Naive B cell (primary cell): ENCODE measurements around the gene DMXL1. TPM values are rescaled to one million over a fixed set of nuclear protein-coding genes. Genes with fewer than 3 reads are reported as not detected.

Experiments used
- ATAC-seq, 2 donors: fragments of 150-1000 bp; cut with Tn5 transposase; 2 replicates each; pipeline ENCODE4 v1.10.0; 2021; ENCODE audit warnings: low read depth in 2 of 2, mild to moderate bottlenecking in 2 of 2, moderate library complexity in 2 of 2
- DNase-seq: peaks from one replicate; pipeline ENCODE4 v3.0.0; 2022
- H3K27ac Mint-ChIP-seq, 6 donors: one replicate each; pipeline ENCODE4 v1.8.0; 2020 to 2022; ENCODE audit warnings: mild to moderate bottlenecking in 6 of 6, mixed read lengths in 6 of 6, moderate library complexity in 5 of 6, inconsistent platforms in 2 of 6
- H3K27me3 Mint-ChIP-seq, 3 donors: one replicate each; pipeline ENCODE4 v1.8.0; 2021 to 2022; ENCODE audit warnings: mixed read lengths in 3 of 3, mild to moderate bottlenecking in 1 of 3
- H3K36me3 Mint-ChIP-seq, 2 donors: one replicate each; pipeline ENCODE4 v1.8.0; 2020 to 2022; ENCODE audit warnings: mixed read lengths in 2 of 2, inconsistent platforms in 1 of 2, mild to moderate bottlenecking in 1 of 2
- H3K4me1 Mint-ChIP-seq, 3 donors: one replicate each; pipeline ENCODE4 v1.8.0; 2020 to 2022; ENCODE audit warnings: mixed read lengths in 3 of 3, inconsistent platforms in 1 of 3, mild to moderate bottlenecking in 1 of 3, moderate library complexity in 1 of 3
- H3K4me3 Mint-ChIP-seq, 8 donors: one replicate each; pipeline ENCODE4 v1.8.0; 2020 to 2022; ENCODE audit warnings: mild to moderate bottlenecking in 8 of 8, mixed read lengths in 8 of 8, moderate library complexity in 8 of 8, inconsistent platforms in 2 of 8
- H3K9me3 Mint-ChIP-seq, 7 donors: one replicate each; pipeline ENCODE4 v1.8.0; 2020 to 2022; ENCODE audit warnings: mixed read lengths in 7 of 7, mild to moderate bottlenecking in 5 of 7, inconsistent platforms in 2 of 7, moderate library complexity in 1 of 7
- polyA plus RNA-seq, 6 donors: library from polyadenylated mRNA; unstranded; fragments of 300-500 nt; fragmentation: Illumina TruSeq; gene quantifications; one replicate each; pipeline ENCODE4 v1.2.3, GENCODE V29; 2021; ENCODE audit warnings: low read depth in 6 of 6

DMXL1 gene
- polyA plus RNA-seq, 6 donors from 2014 or later = 52.7 to 78.5 (median 69.0) TPM

DNA sequence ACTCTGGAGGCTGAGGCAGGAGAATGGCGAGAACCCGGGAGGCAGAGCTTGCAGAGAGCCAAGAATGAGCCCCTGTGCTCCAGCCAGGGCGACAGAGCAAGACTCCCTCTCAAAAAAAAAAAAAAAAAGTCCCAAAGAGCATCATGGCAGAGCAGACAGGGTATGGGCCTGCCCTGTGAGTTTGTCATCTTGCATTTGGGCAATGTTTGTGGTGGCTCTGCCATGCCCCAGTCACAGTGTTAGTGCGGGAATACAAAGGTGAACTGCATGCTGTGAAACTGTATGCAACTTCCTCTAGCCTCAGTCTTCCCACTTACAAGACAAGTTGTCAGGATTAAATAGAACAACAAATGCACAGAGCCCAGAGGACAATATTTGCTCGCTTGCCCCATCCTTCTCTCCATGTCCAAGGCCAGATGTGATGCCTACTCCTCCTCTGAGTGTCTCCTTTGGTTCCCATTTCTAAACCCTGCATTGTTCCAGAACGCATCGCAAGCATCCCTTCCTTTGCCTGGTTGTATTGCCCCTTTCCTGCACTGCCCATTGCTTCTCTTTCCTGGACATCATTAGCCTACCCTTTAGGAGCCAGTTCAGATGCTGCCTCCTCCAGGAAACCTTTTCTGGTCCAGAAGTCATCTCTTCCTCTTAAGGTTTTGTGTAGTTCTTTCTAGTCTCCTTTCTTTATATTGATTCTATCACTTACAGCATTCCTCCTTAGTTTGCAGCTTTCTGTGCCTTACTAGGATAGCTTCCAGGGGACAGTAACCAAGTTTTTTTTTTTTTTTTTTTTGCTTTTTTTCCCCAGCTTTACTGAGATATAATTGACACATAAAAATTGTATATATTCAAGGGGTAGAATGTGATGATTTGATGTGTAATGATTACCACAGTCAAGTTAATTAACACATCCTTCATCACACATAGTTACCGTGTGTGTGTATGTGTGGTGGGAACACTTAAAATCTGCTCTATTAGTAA, 215.9 kb downstream of the DMXL1 start:
- Mint-ChIP-seq H3K4me3 (peak overlapping the region; percentile 17 to 75 (median 66)), H3K36me3 (peaks cover 13 to 16% of the 10 kb centered on the region in 2 donors), H3K9me3 (peaks cover 0 to 4% (median 0%) of the 10 kb centered on the region in 7 donors), H3K4me1 (peaks cover 73 to 100% (median 92%) of the 10 kb centered on the region in 3 donors), H3K27ac (peak overlapping the region; percentile 74 to 91 (median 90)), H3K27me3 (no peaks in the 10 kb centered on the region)
- ATAC-seq (no peak), DNase-seq (no peak)

DNA sequence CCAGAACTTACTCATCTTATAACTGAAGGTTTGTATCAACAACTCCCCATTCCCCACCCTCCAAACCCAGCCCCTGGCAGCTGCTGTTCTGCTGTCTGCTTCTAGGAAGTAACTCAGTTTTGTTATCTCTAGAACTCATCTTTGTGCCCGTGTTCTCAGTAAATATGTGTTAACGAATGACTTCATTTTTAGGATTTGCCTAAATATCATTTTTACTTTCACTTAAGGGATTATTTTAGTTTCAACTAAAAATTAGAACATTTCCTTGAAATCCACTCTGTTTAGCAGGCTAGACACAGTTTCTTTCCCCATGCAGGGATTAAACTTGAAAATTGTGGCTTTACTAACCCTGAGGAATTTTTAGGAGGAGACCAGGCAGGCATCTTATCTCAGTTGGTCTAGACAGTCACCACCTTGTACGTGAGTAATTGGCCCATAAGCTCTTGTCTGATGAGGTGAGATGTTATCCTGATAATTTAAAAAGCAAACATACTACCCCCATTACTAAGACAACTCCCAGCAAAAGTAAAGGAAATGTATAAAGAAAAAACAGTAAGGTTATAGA, 216.7 kb downstream of the DMXL1 start:
- Mint-ChIP-seq H3K4me1 (peaks cover 76 to 96% (median 92%) of the 10 kb centered on the region in 3 donors), H3K27ac (peak overlapping the region; percentile 74 to 91 (median 90)), H3K9me3 (peaks cover 0 to 4% (median 0%) of the 10 kb centered on the region in 7 donors), H3K36me3 (peaks cover 12 to 13% of the 10 kb centered on the region in 2 donors), H3K4me3 (peak overlapping the region; percentile 28 to 75 (median 65)), H3K27me3 (no peaks in the 10 kb centered on the region)
- DNase-seq = no peak
- ATAC-seq = peak; percentile 11 to 24

DNA sequence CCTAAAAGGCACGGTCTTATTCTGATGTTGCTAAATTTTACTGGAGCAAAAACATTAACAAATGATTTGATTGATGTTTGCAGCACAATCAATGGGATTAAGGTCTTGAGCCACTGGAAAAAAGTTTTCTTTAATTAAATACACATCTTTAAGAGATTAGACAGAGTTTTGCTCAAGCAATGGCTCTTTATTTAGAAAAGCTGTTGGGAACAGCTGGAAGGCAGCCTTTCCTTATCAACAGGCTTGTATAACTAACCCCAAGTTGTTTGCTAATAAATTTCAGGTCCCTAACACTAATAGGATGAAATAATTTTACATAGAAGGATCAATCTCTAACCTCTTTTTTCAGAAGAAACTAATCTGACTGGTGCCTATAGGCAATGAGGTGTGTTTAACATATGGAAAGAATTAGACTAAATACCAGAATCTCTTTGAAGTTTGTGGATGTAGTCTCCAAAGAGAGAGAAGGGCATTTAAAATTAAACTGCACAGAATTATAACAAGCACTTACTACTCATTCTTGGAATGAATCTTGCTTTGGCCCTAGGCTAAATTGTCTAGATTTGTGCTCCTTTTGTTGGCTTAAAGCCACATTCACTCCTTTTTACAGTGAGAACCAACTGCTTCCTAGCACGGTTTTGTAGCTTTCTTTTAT, 217.6 kb downstream of the DMXL1 start:
- peak overlapping the region; percentile 74 to 91 (median 90) for H3K27ac Mint-ChIP-seq
- H3K27me3 Mint-ChIP-seq = no peaks in the 10 kb centered on the region
- H3K4me1 Mint-ChIP-seq = peaks cover 73 to 94% (median 90%) of the 10 kb centered on the region in 3 donors
- peaks cover 0 to 5% (median 0%) of the 10 kb centered on the region in 7 donors for H3K9me3 Mint-ChIP-seq
- ATAC-seq (no peak), DNase-seq (no peak)
- H3K36me3 Mint-ChIP-seq = peaks cover 7 to 13% of the 10 kb centered on the region in 2 donors
- H3K4me3 Mint-ChIP-seq = peak overlapping the region in 4 of 8 donors; percentile 30 to 79 (median 62)

DNA sequence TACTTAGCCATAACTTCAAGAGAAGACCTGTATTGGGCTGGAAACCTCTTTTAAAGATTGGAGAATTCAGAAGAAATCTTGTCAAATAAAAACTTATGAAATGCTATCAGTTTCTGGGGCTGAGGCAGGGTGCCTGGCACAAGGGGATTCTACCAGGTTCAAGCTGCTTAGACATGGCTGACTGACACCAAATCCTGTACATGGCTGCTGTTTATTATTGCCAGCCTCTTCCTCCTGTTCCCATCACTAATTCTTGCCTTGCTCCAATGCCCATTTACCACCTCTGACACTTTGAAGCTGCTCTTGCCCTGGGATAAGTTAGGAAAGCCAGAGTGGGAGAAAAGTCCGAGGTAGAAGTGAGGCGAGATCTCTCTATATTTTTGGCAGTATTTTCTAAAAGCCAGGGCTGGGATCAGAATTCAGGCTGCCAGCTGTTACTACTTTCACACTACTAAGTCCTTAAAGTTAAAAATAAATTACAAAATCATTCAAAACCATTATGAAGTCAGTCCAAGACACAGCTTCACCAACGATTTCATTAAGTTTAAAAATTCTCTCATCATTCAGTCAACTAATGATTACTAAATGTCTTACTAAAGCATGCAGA, 218.7 kb downstream of the DMXL1 start:
- DNase-seq (no peak), ATAC-seq (no peak)
- H3K27ac Mint-ChIP-seq = peak overlapping the region; percentile 74 to 91 (median 88)
- peaks cover 64 to 86% (median 82%) of the 10 kb centered on the region in 3 donors for H3K4me1 Mint-ChIP-seq
- H3K9me3 Mint-ChIP-seq = peaks cover 0 to 5% (median 2%) of the 10 kb centered on the region in 7 donors
- H3K36me3 Mint-ChIP-seq = peaks cover 7 to 9% of the 10 kb centered on the region in 2 donors
- H3K4me3 Mint-ChIP-seq = peak overlapping the region in 7 of 8 donors; percentile 52 to 84 (median 79)
- H3K27me3 Mint-ChIP-seq = no peaks in the 10 kb centered on the region

DNA sequence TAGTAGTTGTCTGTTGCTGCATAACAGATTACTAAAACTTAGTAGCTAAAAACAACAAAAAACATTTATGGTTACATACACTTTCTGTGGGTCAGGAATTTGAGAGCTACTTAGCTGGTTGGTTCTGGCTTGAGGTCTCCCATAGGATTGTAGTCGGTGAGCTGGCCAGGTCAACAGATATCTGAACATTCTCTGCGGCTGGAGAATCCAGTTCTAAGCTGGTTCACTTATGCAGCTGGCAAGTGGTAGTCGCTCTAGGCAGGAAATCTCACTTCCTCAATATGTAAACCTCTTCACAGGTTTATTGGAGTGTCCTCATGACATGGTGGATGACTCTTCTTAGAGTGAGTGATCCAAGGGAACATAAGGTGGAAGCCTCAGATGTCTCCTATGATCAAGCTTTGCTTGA, 219.3 kb downstream of the DMXL1 start:
- ATAC-seq (peak; percentile 98), DNase-seq (peak; percentile 61)
- Mint-ChIP-seq H3K36me3 (peaks cover 7 to 9% of the 10 kb centered on the region in 2 donors), H3K4me3 (peak overlapping the region; percentile 42 to 88 (median 78)), H3K27ac (peak overlapping the region; percentile 61 to 91 (median 87)), H3K4me1 (peaks cover 58 to 80% (median 76%) of the 10 kb centered on the region in 3 donors), H3K9me3 (peaks cover 0 to 5% (median 2%) of the 10 kb centered on the region in 7 donors), H3K27me3 (no peaks in the 10 kb centered on the region)

DNA sequence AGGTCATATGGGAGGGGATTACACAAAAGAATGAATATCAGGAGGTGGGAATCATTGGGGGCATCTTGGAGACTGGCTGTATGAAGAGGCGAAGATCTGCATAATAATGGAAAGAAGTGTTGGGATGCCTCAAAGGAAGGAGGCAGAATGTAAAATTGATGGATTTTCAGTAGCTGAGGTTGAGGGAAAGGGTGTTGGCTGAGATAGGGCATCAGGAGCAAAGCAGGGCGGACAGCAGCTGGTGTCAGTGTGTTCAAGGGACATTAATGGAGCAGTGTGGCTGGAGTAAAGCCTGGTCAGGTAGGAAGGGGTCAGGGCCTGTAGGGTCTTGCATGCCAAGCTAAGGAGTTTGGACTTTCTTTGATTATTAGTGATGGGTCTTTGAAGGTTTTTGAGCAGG, 219.7 kb downstream of the DMXL1 start:
- peaks cover 0 to 5% (median 2%) of the 10 kb centered on the region in 7 donors for H3K9me3 Mint-ChIP-seq
- peaks cover 7 to 9% of the 10 kb centered on the region in 2 donors for H3K36me3 Mint-ChIP-seq
- peak overlapping the region; percentile 42 to 88 (median 78) for H3K4me3 Mint-ChIP-seq
- DNase-seq (no peak), ATAC-seq (no peak)
- no peaks in the 10 kb centered on the region for H3K27me3 Mint-ChIP-seq
- H3K4me1 Mint-ChIP-seq = peaks cover 56 to 76% (median 73%) of the 10 kb centered on the region in 3 donors
- H3K27ac Mint-ChIP-seq = peak overlapping the region; percentile 61 to 93 (median 88)

DNA sequence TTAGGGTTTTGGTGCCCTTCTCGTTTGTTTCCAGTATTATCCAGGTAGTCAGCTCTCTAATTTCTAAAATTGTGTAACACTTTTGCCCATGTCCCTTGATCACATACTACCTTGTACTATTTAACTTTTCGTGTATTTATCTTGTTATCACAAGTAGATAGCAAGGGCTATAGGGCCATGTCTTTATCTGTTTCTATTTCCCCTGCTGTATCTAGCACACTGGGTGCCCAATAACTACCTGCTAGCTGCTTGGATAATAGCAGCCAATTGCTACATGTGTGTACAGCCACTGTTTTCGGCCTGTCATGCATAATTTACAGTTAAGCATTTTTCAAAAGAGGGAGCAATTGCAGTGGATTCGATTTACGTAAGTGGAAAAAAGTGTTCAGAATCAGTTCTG, 220.2 kb downstream of the DMXL1 start:
- DNase-seq (no peak), ATAC-seq (no peak)
- Mint-ChIP-seq H3K36me3 (peaks cover 7 to 9% of the 10 kb centered on the region in 2 donors), H3K4me1 (peaks cover 56 to 72% (median 71%) of the 10 kb centered on the region in 3 donors), H3K27me3 (no peaks in the 10 kb centered on the region), H3K27ac (peak overlapping the region in 5 of 6 donors; percentile 5 to 93 (median 74)), H3K9me3 (peaks cover 0 to 5% (median 2%) of the 10 kb centered on the region in 7 donors), H3K4me3 (peak overlapping the region in 5 of 8 donors; percentile 23 to 88 (median 81))

DNA sequence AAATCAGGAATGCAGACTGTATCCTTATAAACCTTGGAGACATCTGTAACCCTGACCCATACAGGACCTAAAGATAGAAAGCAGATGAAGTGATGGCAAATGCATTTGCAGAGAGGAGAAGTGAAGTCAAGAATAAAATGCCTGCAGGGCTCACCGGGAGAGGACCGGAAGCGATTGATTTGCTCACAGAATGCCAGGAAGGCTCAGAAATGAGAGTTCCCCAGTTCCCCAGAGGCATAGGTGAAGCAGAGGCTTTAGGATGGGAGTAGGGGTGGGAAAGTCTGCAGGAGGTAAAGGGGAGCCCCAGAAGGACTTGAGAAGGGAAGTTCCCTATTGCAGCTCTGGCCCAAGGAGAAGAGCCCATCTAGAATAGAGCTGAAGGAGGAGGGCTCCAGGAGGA, 221.0 kb downstream of the DMXL1 start:
- Mint-ChIP-seq H3K4me3 (peak overlapping the region in 7 of 8 donors; percentile 10 to 74 (median 47)), H3K27ac (peak overlapping the region; percentile 52 to 93 (median 73)), H3K4me1 (peaks cover 54 to 67% (median 65%) of the 10 kb centered on the region in 3 donors), H3K36me3 (peaks cover 7 to 9% of the 10 kb centered on the region in 2 donors), H3K27me3 (no peaks in the 10 kb centered on the region), H3K9me3 (peaks cover 0 to 5% (median 2%) of the 10 kb centered on the region in 7 donors)
- ATAC-seq = no peak
- DNase-seq = no peak

DNA sequence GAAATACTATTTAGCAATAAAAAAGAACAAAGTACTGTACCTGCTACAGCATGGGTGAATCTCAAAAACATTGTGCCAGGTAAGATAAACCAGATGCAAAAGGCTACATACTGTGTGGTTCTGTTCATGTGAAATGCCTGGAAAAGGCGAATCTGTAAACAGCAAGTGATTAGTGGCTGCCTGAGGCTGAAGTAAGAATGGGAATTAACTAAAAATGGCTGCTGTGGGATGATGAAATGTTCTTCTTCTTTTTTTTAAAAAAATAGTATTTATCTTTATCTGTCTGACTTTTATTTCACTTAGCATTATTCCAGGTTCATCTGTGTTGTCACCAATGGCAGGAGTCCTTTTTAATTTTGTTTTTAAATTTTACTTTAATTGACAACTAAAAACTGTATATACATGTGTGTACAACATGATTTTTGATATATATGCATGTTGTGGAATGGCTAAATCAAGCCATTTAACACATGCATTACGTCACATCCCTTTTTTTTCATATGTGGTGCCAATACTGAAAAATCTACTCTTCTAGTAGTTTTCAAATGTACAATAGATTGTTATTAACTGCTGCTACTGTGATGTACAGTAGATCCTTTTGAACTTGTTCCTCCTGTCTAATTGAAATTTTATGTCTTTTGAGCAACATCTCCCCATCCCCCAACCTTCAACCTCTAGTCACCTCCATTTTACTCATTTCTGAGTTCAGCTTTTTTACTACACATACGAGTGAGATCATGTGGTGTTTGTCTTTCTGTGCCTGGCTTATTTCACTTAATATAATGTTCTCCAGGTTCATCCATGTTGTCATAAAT, 222.0 kb downstream of the DMXL1 start:
- H3K4me3 Mint-ChIP-seq = peak overlapping the region in 2 of 8 donors; percentile 25 to 29
- ATAC-seq (no peak), DNase-seq (no peak)

DNA sequence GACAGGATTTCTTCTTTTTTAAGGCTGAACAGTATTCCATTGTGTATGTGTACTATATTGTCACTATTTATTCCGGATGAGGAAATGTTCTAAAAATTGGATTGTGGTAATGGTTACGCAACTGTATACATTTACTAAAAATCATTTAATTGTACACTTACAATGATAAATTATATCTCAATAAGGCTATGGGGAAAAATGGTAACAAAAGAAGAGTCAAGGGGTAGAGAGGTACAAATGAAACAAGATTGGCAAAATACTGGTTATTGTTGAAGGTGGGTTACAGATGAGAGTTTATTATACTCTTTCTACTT, 222.6 kb downstream of the DMXL1 start:
- H3K27me3 Mint-ChIP-seq = no peaks in the 10 kb centered on the region
- peaks cover 7 to 9% of the 10 kb centered on the region in 2 donors for H3K36me3 Mint-ChIP-seq
- peak overlapping the region in 3 of 8 donors; percentile 25 to 42 (median 29) for H3K4me3 Mint-ChIP-seq
- peak overlapping the region in 4 of 6 donors; percentile 22 to 85 (median 56) for H3K27ac Mint-ChIP-seq
- H3K4me1 Mint-ChIP-seq = peaks cover 44 to 58% (median 53%) of the 10 kb centered on the region in 3 donors
- no peak for ATAC-seq
- no peak for DNase-seq
- peaks cover 0 to 5% (median 2%) of the 10 kb centered on the region in 7 donors for H3K9me3 Mint-ChIP-seq

More for the DNA sequence above, 222.0 kb downstream of the DMXL1 start:
- Mint-ChIP-seq H3K4me1 (peaks cover 47 to 62% (median 58%) of the 10 kb centered on the region in 3 donors), H3K36me3 (peaks cover 7 to 9% of the 10 kb centered on the region in 2 donors), H3K27me3 (no peaks in the 10 kb centered on the region), H3K27ac (peak overlapping the region in 5 of 6 donors; percentile 3 to 85 (median 65)), H3K9me3 (peaks cover 0 to 5% (median 2%) of the 10 kb centered on the region in 7 donors)
